H1 (cell line): ENCODE measurements around the gene NAMPT. TPM values are rescaled to one million over a fixed set of nuclear protein-coding genes. Genes with fewer than 3 reads are reported as not detected.

ENCODE experiments used
- CTCF ChIA-PET: fragments of 300-600 bp; sonication (Branson Sonifier 250); formaldehyde crosslinking; loops from one replicate; lab custom pipeline; 2021; ENCODE audit not compliant: partially characterized antibody; lab: Charles Lee
- POLR2A ChIA-PET: fragments of 300-600 bp; sonication (Branson Sonifier 250); formaldehyde crosslinking; loops from one replicate; lab custom pipeline; 2021; ENCODE audit warnings: inconsistent platforms; ENCODE audit not compliant: partially characterized antibody; lab: Charles Lee
- DNase-seq, 2 experiments: peaks; one replicate each; pipeline versions ENCODE4 v3.0.0 to v3.0.0-alpha.2; 2010 to 2022; ENCODE audit warnings: low spot score in 2 of 2, low read depth in 1 of 2, mixed read lengths in 1 of 2
- FAIRE-seq: peaks from 2 replicates; lab custom pipeline; 2011; peaks lifted over from hg19 to GRCh38; lab: Jason Lieb, UNC
- H2AFZ ChIP-seq: 2 replicates; pipeline ENCODE4 v1.8.1; 2012; ENCODE audit warnings: low read length, inconsistent platforms
- H2AK5ac ChIP-seq: 2 replicates; pipeline ENCODE4 v1.6.1; 2013; ENCODE audit warnings: low read depth, low read length
- H2BK120ac ChIP-seq: replicated peaks from 2 replicates; pipeline ENCODE3; 2013; ENCODE audit warnings: low read depth, low read length, inconsistent platforms
- H2BK12ac ChIP-seq: 2 replicates; pipeline ENCODE4 v1.6.1; 2013; ENCODE audit warnings: low read depth, low read length
- H2BK15ac ChIP-seq: 2 replicates; pipeline ENCODE4 v1.6.1; 2013; ENCODE audit warnings: low read length
- H2BK20ac ChIP-seq: 2 replicates; pipeline ENCODE4 v1.6.1; 2013; ENCODE audit warnings: low read length
- H2BK5ac ChIP-seq: 2 replicates; pipeline ENCODE4 v1.6.1; 2013; ENCODE audit warnings: low read depth, low read length
- H3K14ac ChIP-seq: 2 replicates; pipeline ENCODE4 v1.6.1; 2013; ENCODE audit warnings: inconsistent platforms; ENCODE audit not compliant: insufficient read length
- H3K18ac ChIP-seq: 2 replicates; pipeline ENCODE4 v1.6.1; 2013; ENCODE audit warnings: low read length; ENCODE audit errors: extremely low read depth
- H3K23ac ChIP-seq: 2 replicates; pipeline ENCODE4 v1.6.1; 2013; ENCODE audit warnings: inconsistent platforms; ENCODE audit not compliant: insufficient read length
- H3K23me2 ChIP-seq: 2 replicates; pipeline ENCODE4 v1.6.1; 2013; ENCODE audit warnings: low read depth, low read length
- H3K27ac ChIP-seq: 2 replicates; pipeline ENCODE4 v1.6.1; 2011; ENCODE audit warnings: low read depth, low read length, inconsistent platforms
- H3K27me3 ChIP-seq, 4 experiments: replicated peaks in 1 of 4; 1 replicate in 1 of 4; 2 replicates in 3 of 4; pipeline versions ENCODE4 v1.6.1 to v1.8.1; 2011 to 2013; ENCODE audit warnings: low read length in 3 of 4, mild to moderate bottlenecking in 3 of 4, inconsistent platforms in 2 of 4, mixed read lengths in 2 of 4, moderate library complexity in 1 of 4; ENCODE audit not compliant: control insufficient read depth in 3 of 4, insufficient read depth in 3 of 4; ENCODE audit errors: extremely low read depth in 1 of 4
- H3K36me3 ChIP-seq, 4 experiments: 2 replicates each; pipeline versions ENCODE4 v1.6.1 to v1.8.1; 2011 to 2013; ENCODE audit warnings: mild to moderate bottlenecking in 4 of 4, low read length in 3 of 4, moderate library complexity in 2 of 4, control low read depth in 1 of 4, inconsistent platforms in 1 of 4; ENCODE audit not compliant: insufficient read depth in 4 of 4, control insufficient read depth in 2 of 4
- H3K4ac ChIP-seq: replicated peaks from 2 replicates; pipeline ENCODE3; 2013; ENCODE audit warnings: low read length, low read depth, mixed read lengths, inconsistent platforms; ENCODE audit not compliant: insufficient read length
- H3K4me1 ChIP-seq, 4 experiments: replicated peaks in 1 of 4; 1 replicate in 1 of 4; 2 replicates in 3 of 4; pipeline versions ENCODE4 v1.6.1 to v1.8.1; 2011 to 2013; ENCODE audit warnings: low read length in 3 of 4, inconsistent platforms in 2 of 4, mixed read lengths in 1 of 4; ENCODE audit not compliant: insufficient read depth in 4 of 4, control insufficient read depth in 3 of 4
- H3K4me2 ChIP-seq, 2 experiments: 2 replicates each; pipeline versions ENCODE4 v1.6.1 to v1.8.1; 2011 to 2013; ENCODE audit warnings: low read depth in 2 of 2, low read length in 2 of 2, control low read depth in 1 of 2, inconsistent platforms in 1 of 2, mild to moderate bottlenecking in 1 of 2; ENCODE audit not compliant: insufficient read depth in 1 of 2
- H3K4me3 ChIP-seq, 4 experiments: fragments of 200-600, 300-600 bp in 1 of 4; sonication (generic), shearing (Covaris generic), sonication (Bioruptor Twin) in 1 of 4; 2 replicates each; pipeline versions ENCODE4 v1.5.1 to v1.8.1; 2011 to 2016; ENCODE audit warnings: low read length in 4 of 4, low read depth in 3 of 4, control low read depth in 2 of 4, inconsistent platforms in 2 of 4, mild to moderate bottlenecking in 2 of 4, mixed read lengths in 1 of 4, moderate library complexity in 1 of 4; ENCODE audit not compliant: insufficient read depth in 2 of 4; ENCODE audit errors: extremely low read depth in 1 of 4
- H3K56ac ChIP-seq: replicated peaks from 2 replicates; pipeline ENCODE3; 2013; ENCODE audit warnings: low read depth, mild to moderate bottlenecking, mixed read lengths, low read length, inconsistent platforms; ENCODE audit not compliant: insufficient read length
- H3K79me1 ChIP-seq: 2 replicates; pipeline ENCODE4 v1.6.1; 2013; ENCODE audit warnings: low read depth, low read length, control low read depth
- H3K79me2 ChIP-seq, 2 experiments: 2 replicates each; pipeline versions ENCODE4 v1.6.1 to v1.8.1; 2012 to 2013; ENCODE audit warnings: low read length in 2 of 2, mild to moderate bottlenecking in 2 of 2, inconsistent platforms in 1 of 2; ENCODE audit not compliant: insufficient read depth in 2 of 2, control insufficient read depth in 1 of 2
- H3K9ac ChIP-seq, 4 experiments: replicated peaks in 1 of 4; 1 replicate in 1 of 4; 2 replicates in 3 of 4; pipeline versions ENCODE4 v1.6.1 to v1.8.1; 2011 to 2013; ENCODE audit warnings: low read depth in 3 of 4, low read length in 3 of 4, control low read depth in 2 of 4, mild to moderate bottlenecking in 2 of 4, moderate library complexity in 2 of 4, inconsistent platforms in 1 of 4; ENCODE audit errors: extremely low read depth in 1 of 4
- H3K9me3 ChIP-seq, 2 experiments: 2 replicates each; pipeline versions ENCODE4 v1.6.1 to v1.8.1; 2012 to 2013; ENCODE audit warnings: mild to moderate bottlenecking in 2 of 2, moderate library complexity in 2 of 2, control low read depth in 1 of 2, inconsistent platforms in 1 of 2, low read depth in 1 of 2, low read length in 1 of 2, mixed read lengths in 1 of 2; ENCODE audit not compliant: insufficient read depth in 2 of 2
- H4K20me1 ChIP-seq, 2 experiments: replicated peaks in 1 of 2; 2 replicates each; pipeline versions ENCODE3 to v1.8.1; 2011 to 2013; ENCODE audit warnings: inconsistent platforms in 2 of 2, low read length in 2 of 2, mild to moderate bottlenecking in 1 of 2; ENCODE audit not compliant: insufficient read depth in 2 of 2, control insufficient read depth in 1 of 2
- H4K5ac ChIP-seq: 2 replicates; pipeline ENCODE4 v1.6.1; 2013; ENCODE audit warnings: low read length, low read depth, mixed read lengths, inconsistent platforms; ENCODE audit not compliant: insufficient read length
- H4K8ac ChIP-seq: 2 replicates; pipeline ENCODE4 v1.8.0; 2013; ENCODE audit warnings: mild to moderate bottlenecking, moderate library complexity, low read length, inconsistent platforms; ENCODE audit not compliant: insufficient read depth; ENCODE audit errors: extremely low read depth
- H4K91ac ChIP-seq: replicated peaks from 2 replicates; pipeline ENCODE3; 2013; ENCODE audit warnings: low read length, mixed read lengths, inconsistent platforms; ENCODE audit not compliant: insufficient read length
- SP1 ChIP-seq: IDR thresholded peaks from 2 replicates; pipeline ENCODE4 v1.6.1; 2011; ENCODE audit warnings: low read depth, low read length
- SP2 ChIP-seq: IDR thresholded peaks from 2 replicates; pipeline ENCODE4 v1.6.1; 2012; ENCODE audit warnings: mild to moderate bottlenecking, low read length, inconsistent platforms
- WGBS, 2 experiments: shearing (Covaris generic) in 1 of 2; methylation state at CpG; one replicate each; pipeline versions ENCODE4 v1.1.6 to v1.1.7; 2013 to 2015; ENCODE audit warnings: low lambda C conversion rate in 2 of 2, mixed read lengths in 2 of 2, inconsistent platforms in 1 of 2, low coverage in 1 of 2, missing lambda C conversion rate in 1 of 2; ENCODE audit not compliant: insufficient replicate concordance in 2 of 2, insufficient coverage in 1 of 2, insufficient read length in 1 of 2; ENCODE audit errors: extremely low coverage in 1 of 2, missing lambda C conversion rate in 1 of 2; 5-methylcytosine and 5-hydroxymethylcytosine counted together
- polyA plus RNA-seq, 7 experiments: library from polyadenylated mRNA; depleted of rRNA in 3 of 7; stranded (reverse) in 5 of 7; unstranded in 2 of 7; fragments of >200 nt in 5 of 7; fragments of 200-250 nt in 2 of 7; gene quantifications; 1 replicate in 5 of 7; 2 replicates in 1 of 7; 4 replicates in 1 of 7; pipeline versions ENCODE4 v1.2.1 to v1.2.3, GENCODE V29; 2011 to 2013; ENCODE audit warnings: missing spikeins in 2 of 7, mixed read lengths in 2 of 7
- total RNA-seq: library from RNA; stranded (reverse); fragmentation: NEBNext Ultra II Directional; extraction: Animal tissue kit (Norgen Biotek cat#: 25700); gene quantifications from 2 replicates; pipeline ENCODE4 v1.2.1, GENCODE V29; 2021

NAMPT gene
- total and polyA plus RNA-seq, 2 of the 8 experiments (the other 6 are each of a cell fraction or from before 2014, with no cell fraction given) = 15.4 to 95.9 TPM

DNA sequence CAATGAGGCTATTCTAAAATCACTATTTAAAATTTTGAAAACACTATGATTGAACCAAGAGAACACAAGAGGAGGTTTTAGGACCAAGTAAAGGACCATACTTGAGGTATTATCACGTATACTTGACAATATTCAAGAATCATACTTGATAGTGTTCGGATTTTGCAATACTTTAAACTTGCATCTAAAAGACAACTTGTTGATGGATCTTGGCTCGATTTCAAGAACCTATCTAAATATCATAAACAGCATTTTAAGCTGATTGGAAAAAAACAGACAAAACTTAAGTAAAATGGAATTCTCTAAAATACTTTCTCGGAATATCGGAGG is 1.3 kb downstream of the NAMPT start:
- Histone ChIP-seq H3K79me2 (peaks cover 10 to 56% of the 10 kb centered on the region in 2 experiments; a peak in 3 of 4 replicates), H3K56ac (no peak overlapping the region), H2AFZ (no peak overlapping the region), H2BK120ac (no peak overlapping the region), H4K20me1 (peaks cover 0 to 6% of the 10 kb centered on the region in 2 experiments), H3K27me3 (no peaks in the 10 kb centered on the region), H2BK5ac (no peak overlapping the region), H4K91ac (no peak overlapping the region), H2BK15ac (no peak overlapping the region), H3K14ac (no peak overlapping the region), H3K4me3 (peak overlapping the region; percentile 72 to 91 (median 78); a peak in 7 of 8 replicates), H3K27ac (no peak overlapping the region), H3K9ac (peak overlapping the region in 2 of 4 experiments; percentile 61 to 67; a peak in 2 of 7 replicates), H4K8ac (no peak overlapping the region), H2BK20ac (no peak overlapping the region), H4K5ac (no peak overlapping the region), H3K4me1 (peaks cover 0 to 2% (median under 1%) of the 10 kb centered on the region in 4 experiments; a peak in 3 of 7 replicates), H3K9me3 (no peaks in the 10 kb centered on the region), H3K36me3 (no peaks in the 10 kb centered on the region), H3K23me2 (peaks cover 10% of the 10 kb centered on the region), H2AK5ac (no peak overlapping the region; the same call in 1 of the 2 replicates), H2BK12ac (no peak overlapping the region), H3K23ac (no peak overlapping the region), H3K79me1 (no peaks in the 10 kb centered on the region; the same call in 1 of the 2 replicates), H3K4me2 (peak overlapping the region; percentile 72 to 99), H3K18ac (no peak overlapping the region), H3K4ac (no peak overlapping the region)
- WGBS, 2 experiments = 50% methylated on average over 5 of the region's 5 CpGs; no CpG with 5 or more reads in 1 of the 2 experiments
- ChIA-PET CTCF (no interaction called here), POLR2A (interaction anchor here (0.6 kb wide), 1 partner anchor 83 kb away, joined by 3 read pairs; no protein-coding TSS in a partner anchor)
- FAIRE-seq (no peak), DNase-seq (no peak)
- no peak for TF ChIP-seq SP2
- TF ChIP-seq SP1 = no peak
